ENCODE measurements around the gene SCAPER.

SCAPER gene, protein sequence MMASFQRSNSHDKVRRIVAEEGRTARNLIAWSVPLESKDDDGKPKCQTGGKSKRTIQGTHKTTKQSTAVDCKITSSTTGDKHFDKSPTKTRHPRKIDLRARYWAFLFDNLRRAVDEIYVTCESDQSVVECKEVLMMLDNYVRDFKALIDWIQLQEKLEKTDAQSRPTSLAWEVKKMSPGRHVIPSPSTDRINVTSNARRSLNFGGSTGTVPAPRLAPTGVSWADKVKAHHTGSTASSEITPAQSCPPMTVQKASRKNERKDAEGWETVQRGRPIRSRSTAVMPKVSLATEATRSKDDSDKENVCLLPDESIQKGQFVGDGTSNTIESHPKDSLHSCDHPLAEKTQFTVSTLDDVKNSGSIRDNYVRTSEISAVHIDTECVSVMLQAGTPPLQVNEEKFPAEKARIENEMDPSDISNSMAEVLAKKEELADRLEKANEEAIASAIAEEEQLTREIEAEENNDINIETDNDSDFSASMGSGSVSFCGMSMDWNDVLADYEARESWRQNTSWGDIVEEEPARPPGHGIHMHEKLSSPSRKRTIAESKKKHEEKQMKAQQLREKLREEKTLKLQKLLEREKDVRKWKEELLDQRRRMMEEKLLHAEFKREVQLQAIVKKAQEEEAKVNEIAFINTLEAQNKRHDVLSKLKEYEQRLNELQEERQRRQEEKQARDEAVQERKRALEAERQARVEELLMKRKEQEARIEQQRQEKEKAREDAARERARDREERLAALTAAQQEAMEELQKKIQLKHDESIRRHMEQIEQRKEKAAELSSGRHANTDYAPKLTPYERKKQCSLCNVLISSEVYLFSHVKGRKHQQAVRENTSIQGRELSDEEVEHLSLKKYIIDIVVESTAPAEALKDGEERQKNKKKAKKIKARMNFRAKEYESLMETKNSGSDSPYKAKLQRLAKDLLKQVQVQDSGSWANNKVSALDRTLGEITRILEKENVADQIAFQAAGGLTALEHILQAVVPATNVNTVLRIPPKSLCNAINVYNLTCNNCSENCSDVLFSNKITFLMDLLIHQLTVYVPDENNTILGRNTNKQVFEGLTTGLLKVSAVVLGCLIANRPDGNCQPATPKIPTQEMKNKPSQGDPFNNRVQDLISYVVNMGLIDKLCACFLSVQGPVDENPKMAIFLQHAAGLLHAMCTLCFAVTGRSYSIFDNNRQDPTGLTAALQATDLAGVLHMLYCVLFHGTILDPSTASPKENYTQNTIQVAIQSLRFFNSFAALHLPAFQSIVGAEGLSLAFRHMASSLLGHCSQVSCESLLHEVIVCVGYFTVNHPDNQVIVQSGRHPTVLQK (N-terminal part only)

GRCh38 chr15:76905013-76905839, at the start of gene SCAPER:
SCAPER (minus strand) TSS chr15:76905340; CDS start chr15:76883817, 21,523 bp downstream.
- DNase-seq (ENCODE audit: low read depth, low spot score): peak; percentile 73

DNA sequence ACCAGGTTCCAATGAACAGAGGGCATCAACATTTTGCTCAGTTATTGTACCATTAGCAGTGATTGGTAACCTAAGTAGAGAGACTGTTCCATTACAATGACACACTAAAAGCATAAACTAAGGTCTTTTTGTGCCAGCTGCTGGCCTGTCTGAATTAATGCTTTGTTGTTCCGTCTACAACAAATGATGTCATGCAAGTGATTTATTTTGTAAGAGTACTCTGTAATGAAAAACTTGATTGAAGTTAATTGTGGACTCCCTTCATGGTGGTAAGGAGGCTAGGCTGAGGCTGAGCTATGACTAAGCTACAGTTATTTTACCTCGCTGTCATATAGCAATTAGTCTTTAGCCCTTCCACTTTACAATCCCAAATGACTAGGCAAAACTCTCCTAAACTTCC, 49.6 kb upstream of the SCAPER start:
- no peak for DNase-seq (ENCODE audit: low read depth, low spot score)

DNA sequence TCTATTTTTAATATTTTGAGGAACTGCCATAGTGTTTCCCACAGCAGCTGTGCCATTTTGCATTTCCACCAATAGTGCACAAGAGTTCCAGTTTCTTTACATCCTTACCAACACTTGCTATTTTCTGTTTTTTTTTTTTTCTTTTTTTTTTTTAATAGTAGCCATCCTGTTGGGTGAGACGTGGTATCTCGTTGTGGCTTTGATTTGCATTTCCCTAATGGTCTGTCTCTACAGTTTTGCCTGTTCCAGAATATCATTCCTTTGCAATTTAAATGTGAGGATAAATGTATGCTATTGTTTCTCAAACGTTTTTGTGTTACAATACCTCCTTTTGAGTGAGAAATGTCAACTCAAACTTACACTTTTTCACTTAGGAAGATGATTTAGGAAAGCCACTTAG, 48.8 kb upstream of the SCAPER start:
- no peak for DNase-seq (ENCODE audit: low read depth, low spot score)

DNA sequence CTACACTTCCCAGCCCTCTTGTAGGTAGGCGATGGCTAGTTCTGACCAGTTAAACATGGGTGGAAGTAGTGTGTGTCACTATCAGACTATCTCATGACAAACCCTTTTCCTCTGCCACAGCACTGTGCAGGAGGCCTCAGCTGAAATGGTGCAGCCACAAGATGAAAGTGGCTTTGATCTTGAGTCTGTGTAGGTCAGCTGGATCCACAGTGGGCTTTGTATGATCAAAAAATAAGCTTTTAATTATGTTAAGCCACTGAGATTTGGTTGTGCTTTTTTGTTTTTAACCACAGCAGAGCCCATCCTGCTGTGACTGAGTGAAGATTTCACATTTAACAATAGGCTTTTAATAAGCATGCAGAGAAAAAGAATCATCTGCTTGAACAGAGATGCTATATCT, 46.1 kb upstream of the SCAPER start:
- DNase-seq (ENCODE audit: low read depth, low spot score): no peak

DNA sequence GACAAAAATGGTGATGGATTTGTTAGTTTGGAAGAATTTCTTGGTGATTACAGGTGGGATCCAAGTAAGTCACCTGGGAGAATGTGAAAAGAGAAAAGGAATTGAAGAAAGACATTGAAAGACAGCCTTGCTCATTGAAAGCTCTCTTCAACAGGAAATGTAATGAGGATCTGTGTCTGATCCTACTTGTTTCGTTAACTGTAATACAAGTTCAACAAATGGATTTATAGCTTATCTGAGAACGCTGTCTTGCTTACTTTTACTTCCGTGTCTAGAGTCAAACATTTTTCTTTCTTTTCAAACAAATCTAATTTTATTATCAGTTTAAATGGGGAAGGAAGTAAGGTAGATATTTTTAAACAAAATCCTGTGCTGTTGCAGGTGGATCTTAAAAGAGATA, 42.3 kb upstream of the SCAPER start:
- DNase-seq (ENCODE audit: low read depth, low spot score): no peak

GRCh38 chr15:76945494-76946093, 40.5 kb upstream of the SCAPER start:
- no peak for DNase-seq (ENCODE audit: low read depth, low spot score)

DNA sequence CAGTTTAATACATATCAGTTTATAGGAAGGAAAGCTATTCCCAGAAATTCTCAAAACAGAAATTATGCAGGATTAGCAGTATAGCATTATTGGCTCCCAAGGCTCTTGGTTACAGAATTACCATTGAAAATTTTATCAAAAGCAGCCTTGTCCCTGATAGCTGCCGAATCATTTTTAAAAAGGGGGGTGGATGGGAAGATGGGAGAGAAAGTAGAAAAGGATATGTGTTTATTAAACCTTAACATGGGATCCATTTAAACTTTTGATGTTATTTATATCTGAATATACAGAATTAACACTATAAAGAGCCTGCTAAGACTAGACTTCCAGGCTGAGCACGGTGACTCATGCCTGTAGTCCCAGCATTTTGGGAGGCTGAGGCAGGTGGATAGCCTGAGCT, 37.2 kb upstream of the SCAPER start:
- DNase-seq (ENCODE audit: low read depth, low spot score): no peak

DNA sequence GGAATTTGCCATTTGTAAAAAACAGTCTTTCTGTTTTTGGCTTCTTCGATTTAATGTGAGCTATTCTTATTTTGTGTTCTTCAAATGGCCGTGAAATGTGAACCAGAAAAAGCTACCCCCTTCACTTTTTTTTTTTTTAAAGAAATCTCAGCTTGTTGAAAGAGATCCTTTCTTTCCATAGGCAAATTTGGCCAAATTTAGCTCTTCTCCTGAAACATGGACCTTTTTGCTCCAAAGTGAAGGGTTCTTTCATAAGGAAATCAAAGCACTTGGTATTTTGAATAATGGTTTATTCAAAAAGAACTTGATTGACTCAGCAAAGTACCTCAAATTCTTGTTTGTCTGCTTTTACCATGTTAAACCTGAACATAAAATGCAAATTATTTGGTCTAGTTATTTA, 36.5 kb upstream of the SCAPER start:
- no peak for DNase-seq (ENCODE audit: low read depth, low spot score)

DNA sequence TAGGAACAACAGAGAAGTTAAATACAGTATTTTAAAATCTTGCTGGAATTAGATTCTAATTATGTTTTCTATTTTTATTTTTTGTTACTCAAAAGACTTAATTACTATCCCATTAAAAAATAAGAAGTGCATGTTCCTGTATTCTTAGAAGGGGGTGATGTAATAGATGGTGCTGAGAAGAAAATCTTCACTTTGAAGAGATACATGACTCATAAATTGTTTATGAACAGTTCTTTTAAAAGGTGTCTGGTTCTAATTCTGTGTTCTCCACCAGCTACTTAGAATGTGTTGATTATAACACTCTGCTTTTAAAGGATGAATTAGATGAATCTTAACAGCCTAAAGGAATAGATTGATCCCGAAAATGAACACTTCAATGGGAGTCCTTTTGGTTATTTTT, 34.6 kb upstream of the SCAPER start:
- no peak for DNase-seq (ENCODE audit: low read depth, low spot score)

DNA sequence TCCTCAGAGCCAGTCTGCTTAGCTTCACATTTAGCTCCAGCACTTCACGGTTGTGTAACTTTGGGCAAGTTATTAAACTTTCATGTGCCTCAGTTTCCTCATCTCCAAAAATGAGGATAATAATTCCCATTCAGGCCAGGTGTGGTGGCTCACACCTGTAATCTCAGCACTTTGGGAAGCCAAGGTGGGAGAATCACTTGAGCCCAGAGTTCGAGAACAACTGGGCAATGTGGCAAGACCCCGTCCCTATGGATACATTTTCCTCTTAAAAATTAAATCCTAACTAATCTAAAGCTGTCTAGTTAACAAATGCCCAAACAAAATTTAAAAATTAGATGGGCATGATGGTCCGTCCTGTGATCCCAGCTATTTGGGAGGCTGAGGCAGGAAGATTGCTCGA, 33.6 kb upstream of the SCAPER start:
- DNase-seq (ENCODE audit: low read depth, low spot score): no peak

DNA sequence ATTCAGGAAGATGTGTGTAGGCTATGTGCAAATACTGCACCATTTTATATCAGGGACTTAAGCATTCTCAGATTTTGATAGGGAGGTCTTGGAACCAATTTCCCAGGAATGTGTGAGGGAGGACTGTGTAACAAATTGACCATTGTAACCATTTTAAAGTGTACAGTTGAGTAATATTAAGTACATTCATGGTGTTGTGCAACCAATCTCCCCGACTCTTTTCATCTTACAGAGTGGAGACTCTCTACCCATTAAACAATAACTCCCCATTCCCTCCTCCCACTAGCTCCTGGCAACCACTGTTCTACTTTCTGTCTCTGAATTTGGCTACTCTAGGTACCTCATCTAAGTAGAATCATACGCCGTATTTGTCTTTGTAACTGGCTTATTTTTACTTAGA, 31.5 kb upstream of the SCAPER start:
- DNase-seq (ENCODE audit: low read depth, low spot score): no peak

DNA sequence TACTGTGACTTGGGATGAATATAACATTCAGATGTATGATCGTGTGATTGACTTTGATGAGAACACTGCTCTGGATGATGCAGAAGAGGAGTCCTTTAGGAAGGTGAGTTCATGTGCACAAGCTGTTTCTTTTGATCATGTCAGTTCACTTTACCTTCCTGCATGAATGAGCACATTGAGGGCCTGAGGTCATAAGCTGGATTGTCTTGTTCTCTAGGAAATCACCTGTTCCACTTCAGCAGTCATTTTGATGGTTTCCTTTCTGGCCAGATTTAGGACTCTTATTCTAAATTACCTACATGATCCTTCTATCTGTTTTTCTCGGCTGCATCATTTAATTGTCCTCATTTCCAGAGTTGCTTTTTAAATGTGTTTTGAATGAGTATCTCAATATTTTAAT, 30.5 kb upstream of the SCAPER start:
- DNase-seq (ENCODE audit: low read depth, low spot score): no peak

GRCh38 chr15:76932135-76932966, 27.2 kb upstream of the SCAPER start:
- no peak for DNase-seq (ENCODE audit: low read depth, low spot score)

- peak; percentile 64 for DNase-seq (ENCODE audit: low read depth, low spot score)
These were observed 26.4 kb upstream of the SCAPER start, which contains the start of gene RCN2 for GRCh38 chr15:76931397-76932134. RCN2 (plus strand) TSS chr15:76931749; CDS start chr15:76931842, 93 bp downstream.

DNA sequence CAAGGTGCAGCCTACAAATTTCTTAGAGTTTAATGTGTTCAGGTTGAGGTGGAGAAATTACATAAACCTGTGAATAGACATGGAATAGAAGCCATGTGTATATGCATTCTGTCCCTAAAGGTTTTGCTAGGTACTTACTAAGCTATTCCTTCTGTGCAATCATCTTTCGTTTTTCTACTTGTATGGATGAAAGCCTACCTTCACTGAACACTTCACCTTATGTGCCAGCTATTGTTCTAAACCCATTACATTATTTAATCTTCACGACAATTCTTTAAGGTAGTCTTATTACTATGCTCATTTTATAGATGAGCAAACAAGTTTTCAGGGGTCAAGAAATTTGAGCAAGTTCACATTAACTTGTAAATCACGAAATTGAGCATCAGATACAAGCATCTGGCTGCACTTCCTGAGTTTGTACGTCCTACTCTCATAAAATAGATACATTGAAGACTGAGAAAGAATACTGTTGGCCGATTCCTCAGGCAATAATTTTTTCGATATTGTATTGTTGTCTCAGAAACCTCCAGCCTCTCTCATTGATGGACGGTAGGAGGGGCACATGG, 25.8 kb upstream of the SCAPER start:
- DNase-seq (ENCODE audit: low read depth, low spot score): no peak

DNA sequence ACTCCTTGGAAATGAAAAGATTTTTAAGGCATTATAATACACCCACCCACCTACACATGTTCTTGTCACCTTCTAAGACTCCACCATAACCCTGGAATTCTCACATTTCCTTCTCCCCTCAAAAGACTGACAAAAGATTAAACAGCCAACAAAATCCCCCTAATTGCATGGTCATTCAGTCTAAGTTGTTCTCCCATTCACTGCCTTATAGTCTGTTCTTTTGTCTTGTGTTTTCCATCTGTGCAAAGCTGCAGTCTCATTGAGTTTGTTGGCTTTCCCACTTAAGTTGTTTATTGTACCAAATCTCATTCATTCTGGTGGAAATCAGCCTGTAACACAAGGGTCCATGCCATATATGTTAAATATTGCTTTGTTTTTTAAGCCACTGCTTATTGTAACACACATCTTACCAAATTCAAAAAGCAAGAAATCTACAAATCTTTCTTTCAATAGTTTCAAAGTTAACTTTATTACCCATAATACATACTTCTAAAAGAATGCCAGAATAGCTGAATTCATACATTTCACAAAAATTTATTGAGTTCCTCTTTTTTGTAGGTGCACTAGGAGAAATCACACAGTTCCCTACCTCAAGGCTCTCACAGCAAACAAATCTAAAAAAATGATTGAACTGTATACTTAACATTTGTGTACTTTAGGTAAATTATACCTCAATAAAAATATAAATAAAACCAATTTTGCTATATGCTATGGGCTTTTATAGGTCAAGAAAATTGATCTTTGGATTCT, 24.0 kb upstream of the SCAPER start:
- DNase-seq (ENCODE audit: low read depth, low spot score): no peak

DNA sequence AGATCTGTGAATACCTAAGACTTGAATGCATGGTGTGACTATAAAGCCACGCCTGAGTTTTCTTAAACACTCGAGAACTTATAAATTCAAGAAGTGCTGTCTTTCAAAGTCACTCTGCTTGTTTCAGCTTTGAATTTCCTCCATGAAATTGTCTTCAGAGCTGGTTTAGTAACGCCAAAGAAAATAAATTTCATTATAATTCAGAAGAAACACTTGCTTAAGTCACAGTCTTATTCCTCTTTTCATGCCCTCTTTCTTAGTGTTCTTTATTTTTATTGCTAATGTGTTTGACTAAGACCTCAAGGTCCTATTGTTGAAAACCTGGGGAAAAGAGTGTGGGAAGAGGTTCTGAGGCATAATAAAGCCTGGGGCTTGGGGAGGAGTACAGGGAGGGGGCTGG, 23.1 kb upstream of the SCAPER start:
- DNase-seq (ENCODE audit: low read depth, low spot score): no peak

- no peak for DNase-seq (ENCODE audit: low read depth, low spot score)
These were observed 11.2 kb upstream of the SCAPER start for GRCh38 chr15:76916369-76916768.

Measured in iPS DF 19.7 (cell line).